ACC112 (cell line): ENCODE measurements around the gene AUNIP.

ENCODE experiments used
- H2AFZ ChIP-seq: fragments of 200-600 bp; sonication (generic); one replicate; pipeline ENCODE4 v1.6.0; 2017; ENCODE audit warnings: antibody characterized with exemption, low read length; ENCODE audit not compliant: unreplicated experiment
- H3K27ac ChIP-seq: fragments of 200-600 bp; sonication (generic); 2 replicates; pipeline ENCODE4 v1.5.1; 2014; ENCODE audit warnings: low read depth, mild to moderate bottlenecking, antibody characterized with exemption, low read length, moderate library complexity
- H3K27me3 ChIP-seq: fragments of 200-600 bp; sonication (generic); 2 replicates; pipeline ENCODE4 v1.6.1; 2014; ENCODE audit warnings: mild to moderate bottlenecking, antibody characterized with exemption, low read length, moderate library complexity, mixed read lengths; ENCODE audit not compliant: insufficient read depth
- H3K36me3 ChIP-seq: fragments of 200-600 bp; sonication (generic); 2 replicates; pipeline ENCODE4 v1.6.1; 2016; ENCODE audit warnings: mild to moderate bottlenecking, antibody characterized with exemption, low read length, moderate library complexity, mixed read lengths; ENCODE audit not compliant: insufficient read depth
- H3K4me1 ChIP-seq: fragments of 200-600 bp; sonication (generic); one replicate; pipeline ENCODE4 v1.6.1; 2016; ENCODE audit warnings: low read length, mixed read lengths; ENCODE audit not compliant: insufficient read depth, unreplicated experiment, control insufficient read depth
- H3K4me3 ChIP-seq: fragments of 200-600 bp; sonication (generic); 2 replicates; pipeline ENCODE4 v1.5.1; 2014; ENCODE audit warnings: mild to moderate bottlenecking, low read depth, low read length
- H3K79me2 ChIP-seq: fragments of 200-600 bp; sonication (generic); one replicate; pipeline ENCODE4 v1.6.0; 2016; ENCODE audit warnings: low read length; ENCODE audit not compliant: control insufficient read depth, unreplicated experiment, insufficient read depth

Gene AUNIP

GRCh38 chr1:25787760-25788166, 71.5 kb downstream of the AUNIP start:
- H3K27ac ChIP-seq, result no peak overlapping the region
- H3K79me2 ChIP-seq, result no peaks in the 10 kb centered on the region
- H2AFZ ChIP-seq, result no peak overlapping the region
- H3K4me1 ChIP-seq, result peaks cover 17% of the 10 kb centered on the region
- H3K36me3 ChIP-seq, result no peaks in the 10 kb centered on the region
- no peaks in the 10 kb centered on the region for H3K27me3 ChIP-seq
- no peak overlapping the region for H3K4me3 ChIP-seq

- Histone ChIP-seq H3K36me3 (no peaks in the 10 kb centered on the region), H3K4me1 (peaks cover 17% of the 10 kb centered on the region), H3K4me3 (no peak overlapping the region), H3K27ac (no peak overlapping the region), H3K27me3 (no peaks in the 10 kb centered on the region), H2AFZ (no peak overlapping the region), H3K79me2 (no peaks in the 10 kb centered on the region)
Observed at GRCh38 chr1:25786887-25787759, 72.1 kb downstream of the AUNIP start.

DNA sequence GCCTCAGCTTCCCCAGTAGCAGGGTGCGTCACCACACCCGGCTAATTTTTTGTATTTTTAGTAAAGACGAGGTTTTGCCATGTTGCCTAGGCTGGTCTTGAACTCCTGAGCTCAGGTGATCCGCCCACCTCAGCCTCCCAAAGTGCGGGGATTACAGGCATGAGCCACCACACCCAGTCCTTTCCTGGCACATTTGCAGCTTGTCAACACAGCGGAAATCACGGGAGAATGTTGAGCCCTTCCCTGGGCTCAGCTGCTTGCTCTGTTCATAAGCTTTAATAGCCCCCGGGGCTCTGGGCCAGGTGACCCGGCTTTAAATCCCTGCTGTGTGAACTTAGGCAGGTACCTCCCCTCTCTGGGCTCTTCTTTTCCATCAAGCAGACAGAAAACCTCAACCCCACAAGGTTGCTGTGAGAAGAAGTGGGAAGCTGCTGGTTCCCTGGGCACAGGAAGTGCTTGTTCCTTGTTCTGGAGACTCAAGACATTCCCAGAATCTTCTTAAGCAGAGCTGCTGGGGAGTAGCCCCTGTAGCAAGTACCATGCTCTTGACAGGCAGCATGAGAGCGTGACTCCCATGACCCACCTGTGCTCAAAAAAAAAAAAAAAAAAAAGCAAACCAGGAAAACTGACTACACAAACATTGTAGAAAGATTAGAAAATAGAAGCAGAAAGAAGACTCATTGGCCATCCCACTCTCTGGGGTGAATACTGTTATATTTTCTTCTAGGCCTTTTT, 73.8 kb downstream of the AUNIP start:
- Histone ChIP-seq H3K4me3 (no peak overlapping the region), H3K36me3 (no peaks in the 10 kb centered on the region), H3K4me1 (peaks cover 17% of the 10 kb centered on the region), H3K27ac (no peak overlapping the region), H3K27me3 (no peaks in the 10 kb centered on the region), H2AFZ (no peak overlapping the region), H3K79me2 (no peaks in the 10 kb centered on the region)

DNA sequence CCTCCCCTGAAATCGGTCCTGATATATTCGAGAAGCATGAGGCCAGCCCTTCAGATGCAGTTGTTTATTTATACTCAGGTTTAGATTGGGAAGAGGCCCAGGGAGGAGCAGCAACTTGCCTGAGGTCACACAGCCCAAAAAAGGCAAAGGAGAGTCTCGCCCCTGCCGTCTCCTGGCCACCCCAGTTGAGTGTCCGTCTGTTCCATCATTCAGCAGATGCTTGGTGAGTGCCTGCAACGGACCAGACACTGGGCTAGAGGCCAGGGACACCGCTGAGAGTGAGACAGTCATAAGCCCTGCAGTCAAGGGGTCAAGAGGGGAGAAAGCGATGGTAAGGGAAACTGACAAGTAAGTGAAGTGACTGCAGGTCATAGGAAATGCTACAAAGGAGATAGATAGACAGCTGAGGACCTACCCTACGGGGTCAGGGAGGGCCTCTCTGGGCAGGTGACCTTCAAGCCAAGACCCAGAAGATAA, 74.6 kb downstream of the AUNIP start:
- no peaks in the 10 kb centered on the region for H3K36me3 ChIP-seq
- H3K4me1 ChIP-seq, result peaks cover 17% of the 10 kb centered on the region
- no peak overlapping the region for H2AFZ ChIP-seq
- H3K27me3 ChIP-seq, result no peaks in the 10 kb centered on the region
- no peak overlapping the region for H3K4me3 ChIP-seq
- no peaks in the 10 kb centered on the region for H3K79me2 ChIP-seq
- no peak overlapping the region for H3K27ac ChIP-seq
